M059J (cell line): Measurements from ENCODE around the gene ADGRG6. TPM values are rescaled to one million over a fixed set of nuclear protein-coding genes. Genes with fewer than 3 reads are reported as not detected.
"Not testable (repeated sequence)": the region's sequence is repeated elsewhere in the genome, so short reads cannot be mapped to it uniquely, and the experiment has no call there.

ENCODE experiments used
- DNase-seq: peaks from one replicate; pipeline ENCODE4 v3.0.0-alpha.2; 2012; ENCODE audit warnings: low read depth
- total RNA-seq: library from RNA; depleted of rRNA; stranded (reverse); fragments of >200 nt; shearing (Covaris generic); gene quantifications from 2 replicates; pipeline ENCODE4 v1.2.3, GENCODE V29; 2014

Gene ADGRG6
- total RNA-seq, 1 experiment from 2014 or later = 8.8 TPM

- DNase-seq = no peak
Observed at GRCh38 chr6:142443102-142443501, 141.3 kb downstream of the ADGRG6 start.

GRCh38 chr6:142443532-142443931 is 141.7 kb downstream of the ADGRG6 start:
- no peak for DNase-seq

GRCh38 chr6:142444376-142444775 is 142.6 kb downstream of the ADGRG6 start:
- no peak for DNase-seq

- peak; percentile 39 for DNase-seq
Observed at GRCh38 chr6:142444881-142445301, 143.1 kb downstream of the ADGRG6 start.

- DNase-seq = no peak
Observed at GRCh38 chr6:142446168-142446567, 144.4 kb downstream of the ADGRG6 start.

- no peak for DNase-seq
Observed at GRCh38 chr6:142446576-142446975, 144.8 kb downstream of the ADGRG6 start.

GRCh38 chr6:142448091-142448729 is 146.4 kb downstream of the ADGRG6 start:
- no peak for DNase-seq

GRCh38 chr6:142450856-142451255 is 149.0 kb downstream of the ADGRG6 start:
- DNase-seq = not testable (repeated sequence)

GRCh38 chr6:142452993-142453392 is 151.2 kb downstream of the ADGRG6 start:
- no peak for DNase-seq

GRCh38 chr6:142454196-142454595 is 152.4 kb downstream of the ADGRG6 start:
- peak; percentile 82 for DNase-seq

- DNase-seq = not testable (repeated sequence)
Observed at GRCh38 chr6:142454848-142455247, 153.0 kb downstream of the ADGRG6 start.

GRCh38 chr6:142455957-142456589 is 154.3 kb downstream of the ADGRG6 start:
- no peak for DNase-seq

- no peak for DNase-seq
Observed at GRCh38 chr6:142457638-142458406, 156.0 kb downstream of the ADGRG6 start.

GRCh38 chr6:142458836-142459235 is 157.0 kb downstream of the ADGRG6 start:
- DNase-seq = no peak

GRCh38 chr6:142459271-142459670 is 157.5 kb downstream of the ADGRG6 start:
- DNase-seq = peak; percentile 70

- no peak for DNase-seq
Observed at GRCh38 chr6:142462260-142462659, 160.5 kb downstream of the ADGRG6 start.

- no peak for DNase-seq
Observed at GRCh38 chr6:142463988-142464387, 162.2 kb downstream of the ADGRG6 start.

- no peak for DNase-seq
Observed at GRCh38 chr6:142469220-142469619, 167.4 kb downstream of the ADGRG6 start.

- no peak for DNase-seq
Observed at GRCh38 chr6:142470421-142470820, 168.6 kb downstream of the ADGRG6 start.

GRCh38 chr6:142474531-142475289 is 172.9 kb downstream of the ADGRG6 start:
- DNase-seq = peak; percentile 79

- DNase-seq = no peak
Observed at GRCh38 chr6:142476452-142476851, 174.6 kb downstream of the ADGRG6 start.

- DNase-seq = peak; percentile 78
Observed at GRCh38 chr6:142478117-142478516, 176.3 kb downstream of the ADGRG6 start.
